Measurements from ENCODE around the gene SLC6A5.

GRCh38 chr11:20600551-20600950 lies 1.1 kb downstream of the SLC6A5 start:
- TF ChIP-seq CTCF (conservative IDR thresholded peaks at IDR 0.05; ENCODE audit: low read depth, low read length) (no peak), EZH2 (IDR thresholded peaks at IDR 0.05; ENCODE audit: low read length, unreplicated experiment) (no peak), EZH2phosphoT487 (IDR thresholded peaks at IDR 0.05; ENCODE audit: borderline replicate concordance, low read length) (no peak)

All from PC-3 (cell line).